NCI-H748 treated with DMSO at 0.1 percent for 48 hours (cell line): ENCODE data around the gene CHMP3.
"Not testable (repeated sequence)": the region's sequence is repeated elsewhere in the genome, so short reads cannot be mapped to it uniquely, and the experiment has no call there.

Source experiments
- DNase-seq: peaks from one replicate; lab custom pipeline; 2025; lab: John Stamatoyannopoulos, UW

CHMP3 gene

DNA sequence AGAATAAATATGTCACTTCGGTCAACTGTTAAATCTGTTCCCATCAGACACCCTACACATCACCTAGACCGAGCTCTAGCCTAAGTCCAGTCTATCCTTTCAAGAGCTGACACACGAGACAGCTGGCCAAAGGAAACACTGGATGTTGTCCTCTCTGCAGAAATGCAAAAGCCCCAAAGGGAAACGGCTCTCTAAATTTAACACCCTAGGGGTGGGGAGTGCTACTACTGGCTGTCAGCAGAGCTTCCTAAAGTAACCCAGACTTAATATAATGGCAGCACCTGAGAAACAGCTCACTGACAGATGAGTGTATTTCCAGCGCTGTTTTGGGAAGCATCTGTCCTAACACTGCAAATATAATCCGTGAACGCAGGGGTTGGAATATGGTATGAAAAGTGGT, 55.6 kb downstream of the CHMP3 start:
- no peak for DNase-seq

DNA sequence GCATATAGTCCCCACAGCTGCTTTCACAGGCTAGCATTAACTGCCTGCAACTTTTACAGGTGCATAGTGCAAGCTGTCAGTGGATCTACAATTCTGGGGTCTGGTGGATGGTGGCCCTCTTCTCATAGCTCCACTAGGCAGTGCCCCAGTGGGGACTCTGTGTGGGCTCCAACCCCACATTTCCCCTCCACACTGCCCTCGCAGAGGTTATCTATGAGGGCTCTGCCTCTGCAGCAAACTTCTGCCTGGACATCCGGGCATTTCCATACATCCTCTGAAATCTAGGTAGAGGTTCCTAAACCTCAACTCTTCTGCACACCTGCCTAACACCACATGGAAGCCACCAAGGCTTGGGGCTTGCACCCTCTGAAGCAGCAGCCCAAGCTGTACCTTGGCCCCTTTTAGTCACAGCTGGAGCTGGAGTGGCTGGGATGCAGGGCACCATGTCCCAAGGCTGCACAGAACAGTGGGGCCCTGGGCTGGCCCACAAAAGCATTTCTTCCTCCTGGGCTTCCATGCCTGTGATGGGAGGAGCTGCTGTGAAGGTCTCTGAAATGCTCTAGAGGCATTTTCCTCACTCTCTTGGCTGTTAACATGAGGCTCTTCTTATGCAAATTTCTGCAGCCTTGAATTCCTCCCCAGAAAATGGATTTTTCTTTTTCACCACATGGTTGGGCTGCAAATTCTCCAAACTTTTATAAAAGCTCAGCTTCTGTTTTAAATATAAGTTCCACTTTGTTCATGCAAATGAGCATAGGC, 62.7 kb downstream of the CHMP3 start:
- DNase-seq = no peak

- DNase-seq = no peak
Measured at GRCh38 chr2:86499326-86499725, 63.9 kb downstream of the CHMP3 start.

- DNase-seq = no peak
Measured at GRCh38 chr2:86498468-86499260, 64.6 kb downstream of the CHMP3 start.

- DNase-seq = not testable (repeated sequence)
Measured at GRCh38 chr2:86496391-86496790, 66.9 kb downstream of the CHMP3 start.

DNA sequence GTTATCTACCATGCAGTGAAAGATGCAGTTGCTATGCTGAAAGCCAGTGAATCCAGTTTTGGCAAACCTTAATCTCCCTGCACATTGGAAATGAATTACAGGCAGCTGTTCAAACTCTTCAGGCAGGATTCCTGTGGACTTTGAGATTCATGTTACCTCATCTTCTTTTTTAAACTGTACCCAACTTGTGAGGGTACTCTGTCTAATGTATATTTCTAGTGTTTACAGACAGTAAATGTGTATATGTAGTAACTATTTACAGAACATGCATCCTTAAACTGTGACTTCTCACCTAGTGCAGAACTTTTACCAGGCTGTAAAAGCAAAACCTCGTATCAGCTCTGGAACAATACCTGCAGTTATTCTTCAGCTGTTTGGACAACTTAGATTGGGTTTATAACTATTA, 71.2 kb downstream of the CHMP3 start:
- DNase-seq = no peak

DNA sequence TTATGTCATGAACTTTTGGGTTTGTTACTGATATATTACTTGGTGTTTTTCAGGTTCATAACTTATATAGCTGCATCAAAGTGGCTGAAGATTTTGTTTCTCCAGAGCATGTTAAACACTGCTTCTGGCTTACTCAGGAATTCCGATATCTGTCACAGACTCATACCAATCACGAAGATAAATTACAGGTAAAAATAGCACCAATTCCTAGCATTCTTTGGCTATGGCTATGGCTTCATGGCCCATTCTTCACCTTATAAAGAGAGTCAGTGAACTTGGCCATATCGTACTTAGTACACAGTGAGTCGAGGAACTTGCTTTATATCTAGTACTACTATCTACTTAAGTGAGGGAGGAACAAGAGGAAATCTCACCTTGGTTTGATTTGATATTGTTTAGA, 72.2 kb downstream of the CHMP3 start:
- no peak for DNase-seq

DNA sequence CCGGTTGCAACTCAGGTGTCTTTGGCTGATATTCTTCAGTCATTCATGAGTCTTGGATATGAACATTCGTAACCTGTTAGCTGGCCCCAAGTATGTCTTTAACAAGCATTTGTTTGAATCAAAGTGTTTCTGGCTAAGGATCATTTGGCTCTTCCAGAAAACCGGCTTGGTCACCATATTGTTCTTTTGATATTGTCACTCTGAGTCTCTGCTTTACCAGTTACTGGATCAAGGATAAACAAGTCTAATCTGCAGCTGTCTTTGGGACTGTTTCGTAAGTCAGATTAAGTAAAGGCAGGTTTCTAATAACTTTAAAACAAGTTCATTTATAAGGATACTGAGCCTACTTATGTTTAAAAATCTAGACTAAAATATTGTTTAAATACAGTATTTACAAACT, 73.0 kb downstream of the CHMP3 start:
- no peak for DNase-seq

DNA sequence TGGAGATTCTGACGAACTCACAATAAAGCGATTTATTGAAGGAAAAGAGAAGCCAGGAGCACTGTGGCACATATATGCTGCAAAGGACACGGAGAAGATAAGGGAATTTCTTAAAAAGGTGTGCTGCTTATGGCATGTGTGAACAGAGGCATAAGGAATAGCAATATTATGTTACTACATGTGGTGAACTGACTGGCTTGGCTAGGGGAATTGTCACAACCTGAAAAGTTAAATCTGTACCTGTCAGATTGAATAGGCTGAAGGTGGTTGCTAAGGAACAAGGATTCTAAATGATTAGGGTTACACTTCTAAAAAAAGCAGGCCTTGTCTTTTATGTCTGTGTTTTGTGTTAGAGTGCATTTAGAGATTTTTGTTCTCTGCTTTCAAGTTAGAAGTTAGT, 73.7 kb downstream of the CHMP3 start:
- DNase-seq = no peak

- no peak for DNase-seq
Measured at GRCh38 chr2:86488561-86489250, 74.5 kb downstream of the CHMP3 start.

- no peak for DNase-seq
Measured at GRCh38 chr2:86487062-86487461, 76.2 kb downstream of the CHMP3 start.

- DNase-seq = no peak
Measured at GRCh38 chr2:86485802-86486201, 77.4 kb downstream of the CHMP3 start.

GRCh38 chr2:86485103-86485502, 78.1 kb downstream of the CHMP3 start:
- DNase-seq = no peak

DNA sequence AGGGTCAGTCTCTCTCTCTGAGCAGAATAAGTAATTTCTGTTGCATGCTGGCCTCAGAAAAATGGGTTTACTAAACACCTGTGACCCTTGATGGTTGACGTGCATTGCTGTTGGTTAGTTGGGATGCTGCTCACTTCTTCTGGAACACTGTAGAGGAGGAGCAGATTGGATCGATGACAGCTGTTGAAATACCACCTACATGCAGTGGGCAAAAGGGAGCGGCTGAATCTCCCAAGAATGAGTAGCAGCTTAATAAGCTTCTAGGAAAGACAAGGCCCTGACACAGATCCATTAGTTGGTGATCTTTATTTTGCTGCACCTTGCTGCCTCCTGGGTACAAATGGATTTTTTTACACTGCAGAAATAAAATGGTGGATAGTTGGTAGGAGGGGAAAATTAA, 78.9 kb downstream of the CHMP3 start:
- DNase-seq = no peak

DNA sequence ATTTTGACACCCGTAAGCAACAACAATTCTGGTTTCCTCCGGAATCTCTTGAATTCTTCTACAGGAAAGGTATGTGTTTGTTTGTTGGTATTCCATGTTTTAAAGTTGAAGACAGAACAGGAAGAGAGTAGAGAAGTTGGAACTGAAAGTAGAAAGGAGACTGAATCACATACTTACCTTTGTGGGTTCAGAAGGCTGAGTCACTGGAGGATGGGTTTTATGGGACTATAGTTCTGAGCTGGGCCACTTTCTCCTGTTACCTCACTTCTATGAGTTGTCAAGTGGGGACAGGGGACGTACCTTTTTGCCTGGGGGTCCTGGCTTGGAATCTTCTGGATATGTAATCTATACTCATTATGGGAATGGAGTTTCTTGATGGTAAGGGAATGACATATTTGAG, 81.2 kb downstream of the CHMP3 start:
- no peak for DNase-seq

DNA sequence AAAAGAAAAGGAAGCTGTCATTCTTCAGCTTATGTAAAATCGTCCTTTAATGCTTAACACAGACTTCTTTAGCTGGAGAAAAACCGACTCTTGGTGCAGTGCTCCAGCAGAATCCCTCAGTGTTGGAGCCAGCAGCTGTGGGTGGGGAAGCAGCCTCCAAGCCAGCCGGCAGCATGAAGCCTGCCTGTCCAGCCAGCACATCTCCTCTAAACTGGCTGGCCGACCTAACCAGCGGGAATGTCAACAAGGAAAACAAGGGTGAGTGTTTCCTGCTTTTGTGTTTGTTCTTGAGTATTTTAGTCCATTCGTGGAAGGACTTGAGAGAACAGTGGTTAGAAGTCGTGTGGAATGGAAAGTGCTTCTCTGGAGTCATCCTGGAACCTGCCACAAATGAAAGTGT, 83.1 kb downstream of the CHMP3 start:
- no peak for DNase-seq

DNA sequence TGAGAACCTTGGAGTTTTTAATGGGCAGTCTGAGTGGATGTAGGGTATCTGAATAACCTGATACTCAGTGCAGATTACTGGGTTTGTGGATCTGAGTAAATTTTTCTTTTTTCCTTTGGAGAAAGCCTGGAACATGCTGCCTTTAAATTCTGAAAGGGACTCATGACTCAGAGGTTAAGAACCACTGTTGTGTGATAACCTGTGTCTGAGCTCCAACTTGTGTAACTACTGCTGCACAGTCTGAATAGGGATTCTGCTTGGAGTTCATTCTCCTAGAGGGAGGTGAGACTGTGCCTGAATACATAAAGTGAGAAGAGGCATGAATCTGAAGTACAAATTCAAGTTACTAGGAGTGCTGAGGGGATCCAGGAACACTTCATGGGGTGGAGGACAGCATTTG, 85.9 kb downstream of the CHMP3 start:
- no peak for DNase-seq

DNA sequence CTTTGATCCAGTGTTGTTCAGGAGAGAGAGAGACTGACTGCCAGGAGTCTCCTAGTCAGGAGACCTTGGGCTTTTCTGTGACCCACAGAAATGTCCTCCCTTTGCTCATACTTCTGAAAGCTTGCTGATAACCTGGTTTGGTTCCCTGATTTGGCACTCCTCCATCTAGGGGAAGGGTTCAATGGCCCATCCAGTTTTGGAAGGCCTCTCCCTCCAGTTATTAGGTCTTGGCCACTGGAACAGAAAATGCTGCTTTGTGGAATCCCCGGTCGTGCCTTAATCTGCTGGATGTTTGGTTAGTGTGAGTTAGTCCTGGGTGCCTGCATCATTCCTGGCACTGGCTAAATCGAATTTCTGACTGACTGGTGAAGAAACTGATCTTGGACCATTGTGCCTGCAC, 86.3 kb downstream of the CHMP3 start:
- DNase-seq = no peak

GRCh38 chr2:86476092-86476491, 87.2 kb downstream of the CHMP3 start:
- DNase-seq = no peak

DNA sequence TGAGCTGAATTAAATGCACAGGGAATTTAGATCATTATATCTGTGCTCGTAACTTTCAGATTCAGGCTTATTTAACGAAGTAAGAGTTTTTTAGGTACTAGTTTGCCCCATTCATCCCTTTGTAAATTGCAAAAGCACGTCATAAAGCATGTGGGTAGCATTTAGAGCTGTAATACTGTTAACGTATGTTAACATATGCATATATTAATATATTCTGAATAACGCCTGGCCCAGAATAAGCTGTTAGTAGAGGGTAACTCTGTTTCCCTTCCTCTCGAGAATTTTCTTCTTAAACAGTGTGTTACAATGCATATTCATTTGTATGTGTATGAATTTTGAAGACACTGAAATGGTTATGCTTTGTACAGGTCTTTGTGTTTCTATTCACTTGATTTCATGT, 91.6 kb downstream of the CHMP3 start:
- no peak for DNase-seq

- no peak for DNase-seq
Measured at GRCh38 chr2:86470890-86471289, 92.4 kb downstream of the CHMP3 start.

- DNase-seq = no peak
Measured at GRCh38 chr2:86468162-86469033, 94.8 kb downstream of the CHMP3 start.
